AG04449 (cell line): ENCODE measurements around the gene C15orf39.
"Not testable (repeated sequence)": the region's sequence is repeated elsewhere in the genome, so short reads cannot be mapped to it uniquely, and the experiment has no call there.

Experiments
- CTCF ChIA-PET: fragments of 350-600 bp; formaldehyde crosslinking; extraction: SDS; loops from one replicate; lab custom pipeline; 2021; ENCODE audit warnings: antibody characterized with exemption; lab: Yijun Ruan, JAX
- POLR2A ChIA-PET: fragments of 400-600, 350-600 bp; formaldehyde crosslinking; extraction: SDS; loops from one replicate; lab custom pipeline; 2020; ENCODE audit warnings: antibody characterized with exemption, inconsistent platforms; lab: Yijun Ruan, JAX
- DNase-seq: peaks from one replicate; pipeline ENCODE4 v3.0.0-alpha.2; 2010; ENCODE audit warnings: low read depth, low spot score
- H3K4me3 ChIP-seq: 2 replicates; pipeline ENCODE4 v1.5.1; 2011; ENCODE audit warnings: low read depth, mild to moderate bottlenecking, control low read depth, low read length
- CTCF ChIP-seq: IDR thresholded peaks from one replicate; pipeline ENCODE4 v1.5.1; 2011; ENCODE audit warnings: mild to moderate bottlenecking, moderate library complexity, low read length, control low read depth, inconsistent platforms; ENCODE audit not compliant: insufficient read depth; ENCODE audit errors: missing control alignments

The C15orf39 gene

GRCh38 chr15:75234191-75234810 lies 32.6 kb downstream of the C15orf39 start:
- no peak for TF ChIP-seq CTCF
- POLR2A ChIA-PET, result no interaction called here
- CTCF ChIA-PET, result no interaction called here
- DNase-seq, result no peak
- no peak overlapping the region for H3K4me3 ChIP-seq

GRCh38 chr15:75235051-75235673 lies 33.5 kb downstream of the C15orf39 start:
- CTCF ChIA-PET, result interaction anchor here (0.8 kb wide), 1 partner anchor 235 kb away, joined by 4 read pairs; no protein-coding TSS in a partner anchor
- H3K4me3 ChIP-seq, result no peak overlapping the region
- POLR2A ChIA-PET, result interaction anchor here (0.6 kb wide), 1 partner anchor 26 kb away, joined by 3 read pairs; no protein-coding TSS in a partner anchor
- no peak for TF ChIP-seq CTCF
- DNase-seq, result no peak

GRCh38 chr15:75235760-75236729 lies 34.4 kb downstream of the C15orf39 start:
- no peak overlapping the region for H3K4me3 ChIP-seq
- ChIA-PET POLR2A (interaction anchor here (0.6 kb wide), 1 partner anchor 26 kb away, joined by 3 read pairs; no protein-coding TSS in a partner anchor), CTCF (interaction anchor here (0.8 kb wide), 1 partner anchor 236 kb away, joined by 4 read pairs; no protein-coding TSS in a partner anchor)
- no peak for TF ChIP-seq CTCF
- DNase-seq, result no peak

- ChIA-PET POLR2A (no interaction called here), CTCF (no interaction called here)
- H3K4me3 ChIP-seq, result no peak overlapping the region
- no peak for TF ChIP-seq CTCF
- no peak for DNase-seq
These were observed 35.8 kb downstream of the C15orf39 start for GRCh38 chr15:75237316-75237982.

- ChIA-PET CTCF (no interaction called here), POLR2A (no interaction called here)
- H3K4me3 ChIP-seq, result no peak overlapping the region
- TF ChIP-seq CTCF, result no peak
- no peak for DNase-seq
These were observed 36.5 kb downstream of the C15orf39 start for GRCh38 chr15:75238150-75238549.

GRCh38 chr15:75245741-75246140 lies 44.1 kb downstream of the C15orf39 start:
- H3K4me3 ChIP-seq, CTCF ChIA-PET, POLR2A ChIA-PET, DNase-seq: not testable (repeated sequence)

- DNase-seq, POLR2A ChIA-PET, H3K4me3 ChIP-seq: not testable (repeated sequence)
- CTCF ChIA-PET, result interaction anchor here (1.4 to 1.6 kb wide), 2 partner anchors 8 to 45 kb away, joined by 3 to 4 read pairs; no protein-coding TSS in a partner anchor
These were observed 47.3 kb downstream of the C15orf39 start for GRCh38 chr15:75248991-75249390.
